NB4 (cell line): ENCODE measurements around the gene ARMC3.

ENCODE experiments used
- CTCF ChIP-seq: IDR thresholded peaks from one replicate; pipeline ENCODE4 v1.5.1; 2012; ENCODE audit warnings: low read depth, low read length
- POLR2A ChIP-seq: IDR thresholded peaks from 2 replicates; pipeline ENCODE4 v1.6.1; 2011; ENCODE audit warnings: mild to moderate bottlenecking; ENCODE audit not compliant: insufficient read length; ENCODE audit errors: extremely low read depth

DNA sequence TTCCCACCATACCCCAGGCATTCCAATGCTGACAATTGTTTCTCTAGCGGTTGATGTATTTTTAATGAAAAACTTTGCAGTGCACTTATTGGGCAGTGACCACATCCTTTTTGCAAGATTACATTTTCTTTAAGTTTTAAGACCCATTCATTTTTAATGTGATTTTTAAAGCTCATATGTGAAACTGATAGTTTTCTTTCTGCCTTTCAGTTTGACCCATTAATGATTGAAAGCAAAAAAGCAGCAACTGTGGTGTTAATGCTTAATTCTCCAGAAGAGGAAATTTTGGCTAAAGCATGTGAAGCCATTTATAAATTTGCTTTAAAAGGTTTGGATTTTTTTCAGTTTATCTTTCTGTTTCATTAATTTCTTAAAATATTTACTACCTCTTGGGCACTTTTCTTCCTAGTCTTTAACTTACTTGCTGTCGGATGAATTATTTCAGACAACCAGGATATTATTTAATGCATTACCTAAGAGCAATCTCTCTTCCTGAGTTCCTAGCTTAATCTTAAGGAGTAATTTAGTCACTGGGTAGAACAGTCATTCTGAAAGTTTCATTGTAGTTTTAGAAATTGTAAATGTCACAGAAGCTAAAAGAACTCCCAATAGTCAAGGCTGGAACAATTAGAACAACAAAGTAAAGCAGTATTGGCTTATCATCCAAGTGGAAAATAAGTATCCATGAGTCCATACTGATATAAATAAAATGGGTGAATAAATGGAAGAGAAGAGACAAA is 18.3 kb downstream of the ARMC3 start:
- TF ChIP-seq CTCF (no peak), POLR2A (no peak)
